HepG2 (cell line): ENCODE measurements around the gene PDZD4. TPM values are rescaled to one million over a fixed set of nuclear protein-coding genes. Genes with fewer than 3 reads are reported as not detected.
A peak's percentile ranks its signal among the peaks of the same experiment; 100 is the strongest.

Source experiments
- ATAC-seq: fragments of 200-7000 bp; cut with Tn5 transposase; 3 replicates; pipeline ENCODE4 v1.9.1; 2020; ENCODE audit warnings: mild to moderate bottlenecking, moderate library complexity
- BruUV-seq: library from RNA; stranded (reverse); fragments of 400-500 nt; replicated peaks from 2 replicates; lab custom pipeline; 2021; lab: Mats Ljungman, UMichigan
- CTCF ChIA-PET: fragments of 300-600 bp; formaldehyde crosslinking; extraction: SDS; loops from one replicate; lab custom pipeline; 2021; ENCODE audit warnings: low total read pairs, inconsistent platforms, low intra/inter-chr PET ratio; lab: Yijun Ruan, JAX
- POLR2A ChIA-PET: fragments of 350-600 bp; sonication (Branson Sonifier 250); formaldehyde crosslinking; loops from one replicate; lab custom pipeline; 2020; ENCODE audit warnings: antibody characterized with exemption, inconsistent platforms; lab: Yijun Ruan, JAX
- DNase-seq: peaks from one replicate; pipeline ENCODE4 v3.0.0-alpha.2; 2015; ENCODE audit warnings: low spot score
- FAIRE-seq: peaks from 3 replicates; lab custom pipeline; 2011; peaks lifted over from hg19 to GRCh38; lab: Jason Lieb, UNC
- H2AFZ ChIP-seq: one replicate; pipeline ENCODE4 v1.6.1; 2011; ENCODE audit warnings: low read length, inconsistent platforms
- H3K27ac ChIP-seq: fragments of 300-600 bp; 3 replicates; pipeline ENCODE4 v1.8.0; 2011; ENCODE audit warnings: mixed run types, mild to moderate bottlenecking, mixed read lengths, low read length, inconsistent platforms; ENCODE audit not compliant: insufficient read depth; ENCODE audit errors: extremely low read length
- H3K27me3 ChIP-seq, 2 experiments: fragments of 200-600 bp in 1 of 2; 2 replicates in 1 of 2; 3 replicates in 1 of 2; pipeline versions ENCODE4 v1.6.0 to v1.8.0; 2011; ENCODE audit warnings: low read length in 2 of 2, mild to moderate bottlenecking in 2 of 2, moderate library complexity in 2 of 2, inconsistent platforms in 1 of 2; ENCODE audit not compliant: insufficient read depth in 2 of 2, control insufficient read depth in 1 of 2
- H3K36me3 ChIP-seq, 2 experiments: fragments of 200-600 bp in 1 of 2; replicated peaks in 1 of 2; 2 replicates in 1 of 2; 3 replicates in 1 of 2; pipeline versions ENCODE4 v1.5.1 to v1.8.0; 2011; ENCODE audit warnings: low read length in 2 of 2, inconsistent platforms in 1 of 2; ENCODE audit not compliant: insufficient read depth in 2 of 2, control insufficient read depth in 1 of 2
- H3K4me1 ChIP-seq: 2 replicates; pipeline ENCODE4 v1.5.1; 2012; ENCODE audit warnings: low read length, inconsistent platforms; ENCODE audit not compliant: insufficient read depth
- H3K4me2 ChIP-seq: 2 replicates; pipeline ENCODE4 v1.6.0; 2011; ENCODE audit warnings: low read depth, low read length, inconsistent platforms
- H3K4me3 ChIP-seq, 3 experiments: fragments of 200-600 bp in 1 of 3; sonication (generic), shearing (Covaris generic) in 1 of 3; replicated peaks in 1 of 3; 2 replicates each; pipeline ENCODE4 v1.5.1; 2011 to 2016; ENCODE audit warnings: low read length in 3 of 3, inconsistent platforms in 2 of 3, low read depth in 2 of 3, mild to moderate bottlenecking in 2 of 3, control low read depth in 1 of 3, mixed read lengths in 1 of 3; ENCODE audit not compliant: insufficient read depth in 1 of 3
- H3K79me2 ChIP-seq: one replicate; pipeline ENCODE4 v1.6.1; 2011; ENCODE audit warnings: low read length, inconsistent platforms; ENCODE audit not compliant: insufficient read depth
- H3K9ac ChIP-seq: 2 replicates; pipeline ENCODE4 v1.6.0; 2011; ENCODE audit warnings: mild to moderate bottlenecking, low read depth, low read length, inconsistent platforms; ENCODE audit not compliant: insufficient read depth
- H3K9me3 ChIP-seq: 2 replicates; pipeline ENCODE4 v1.5.1; 2012; ENCODE audit warnings: mild to moderate bottlenecking, low read length
- H4K20me1 ChIP-seq: 2 replicates; pipeline ENCODE4 v1.6.0; 2011; ENCODE audit warnings: inconsistent platforms, mild to moderate bottlenecking, low read length, moderate library complexity; ENCODE audit not compliant: insufficient read depth
- HNRNPL ChIP-seq: fragments of 200-400 bp; formaldehyde crosslinking; IDR thresholded peaks from 2 replicates; pipeline ENCODE4 v1.6.1; 2017; ENCODE audit warnings: mild to moderate bottlenecking, low read depth, low read length
- RBFOX2 ChIP-seq: fragments of 200-400 bp; formaldehyde crosslinking; IDR thresholded peaks from 2 replicates; pipeline ENCODE4 v1.6.1; 2017; ENCODE audit warnings: low read depth, mild to moderate bottlenecking, low read length
- REPIN1 ChIP-seq: sonication (generic); formaldehyde crosslinking; IDR thresholded peaks from 2 replicates; pipeline ENCODE4 v1.8.0; 2022; ENCODE audit warnings: missing genetic modification reagents, low read depth, mild to moderate bottlenecking, borderline replicate concordance
- ZNF251 ChIP-seq: sonication (generic); formaldehyde crosslinking; IDR thresholded peaks from 2 replicates; pipeline ENCODE4 v1.9.0; 2021; ENCODE audit warnings: mild to moderate bottlenecking, missing genetic modification reagents
- ZNF619 ChIP-seq: sonication (generic); formaldehyde crosslinking; IDR thresholded peaks from 2 replicates; pipeline ENCODE4 v1.4.0; 2020; ENCODE audit warnings: mild to moderate bottlenecking, missing genetic modification reagents
- WGBS: methylation state at CpG from one replicate; pipeline ENCODE4 v1.1.6; 2017; ENCODE audit warnings: low lambda C conversion rate; 5-methylcytosine and 5-hydroxymethylcytosine counted together
- in situ Hi-C: cut with HindIII; loops from 2 replicates; pipeline ENCODE4 v1.10.0; 2017; ENCODE audit warnings: low pct_unique_long_range_greater_than_20kb; ENCODE audit not compliant: extremely low pct_ligation_motif_present
- intact Hi-C: fragments of 100-400 bp; cut with micrococcal nuclease; formaldehyde crosslinking; loops from one replicate; pipeline ENCODE4 v1.10.0; 2022; ENCODE audit not compliant: unreplicated experiment
- polyA plus RNA-seq, 8 experiments: library from polyadenylated mRNA; depleted of rRNA in 3 of 8; stranded (reverse) in 7 of 8; unstranded in 1 of 8; fragments of >200 nt; fragmentation: Illumina TruSeq in 4 of 8; extraction: Trizol in 4 of 8; gene quantifications; 2 replicates each; pipeline versions ENCODE4 v1.2.1 to v1.2.3, GENCODE V29; 2011 to 2016; ENCODE audit warnings: low read depth in 4 of 8, missing spikeins in 1 of 8, mixed read lengths in 1 of 8; ENCODE audit not compliant: insufficient read depth in 1 of 8
- total RNA-seq, 5 experiments: library from RNA; depleted of rRNA; stranded (reverse); fragments of >200 nt; fragmentation: Illumina TruSeq; extraction: Trizol; gene quantifications; 2 replicates each; pipeline ENCODE4 v1.2.3, GENCODE V29; 2016; ENCODE audit warnings: low read depth in 1 of 5

Gene PDZD4
- total and polyA plus RNA-seq, 2 of the 13 experiments (the other 11 are each of a cell fraction or from before 2014, with no cell fraction given) = not detected

DNA sequence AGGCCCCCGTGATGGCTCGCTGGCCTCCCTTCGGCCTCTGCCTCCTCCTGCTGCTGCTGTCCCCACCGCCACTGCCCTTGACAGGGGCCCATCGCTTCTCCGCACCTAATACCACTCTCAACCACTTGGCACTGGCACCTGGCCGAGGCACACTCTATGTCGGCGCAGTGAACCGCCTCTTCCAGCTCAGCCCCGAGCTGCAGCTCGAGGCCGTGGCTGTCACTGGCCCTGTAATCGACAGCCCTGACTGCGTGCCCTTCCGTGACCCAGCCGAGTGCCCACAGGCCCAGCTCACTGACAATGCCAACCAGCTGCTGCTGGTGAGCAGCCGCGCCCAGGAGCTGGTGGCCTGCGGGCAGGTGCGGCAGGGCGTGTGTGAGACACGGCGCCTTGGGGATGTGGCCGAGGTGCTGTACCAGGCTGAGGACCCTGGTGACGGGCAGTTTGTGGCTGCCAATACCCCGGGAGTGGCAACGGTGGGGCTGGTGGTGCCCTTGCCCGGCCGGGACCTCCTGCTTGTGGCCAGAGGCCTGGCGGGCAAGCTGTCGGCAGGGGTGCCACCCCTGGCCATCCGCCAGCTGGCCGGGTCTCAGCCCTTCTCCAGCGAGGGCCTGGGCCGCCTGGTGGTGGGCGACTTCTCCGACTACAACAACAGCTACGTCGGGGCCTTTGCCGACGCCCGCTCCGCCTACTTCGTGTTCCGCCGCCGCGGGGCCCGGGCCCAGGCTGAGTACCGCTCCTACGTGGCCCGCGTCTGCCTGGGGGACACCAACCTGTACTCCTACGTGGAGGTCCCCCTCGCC lies 63.3 kb downstream of the PDZD4 start:
- H3K27ac ChIP-seq = no peak overlapping the region
- no peak overlapping the region for H3K4me2 ChIP-seq
- TSS peak; percentile 35 for BruUV-seq
- TF ChIP-seq ZNF619 (CRISPR knock-in tag) (no peak), RBFOX2 (0 out of 2 replicates have a peak, but pooled peaks have one; percentile 16), REPIN1 (CRISPR knock-in tag) (no peak), HNRNPL (peak; percentile 61; the same call in 1 of the 2 replicates), ZNF251 (no peak)
- in situ Hi-C loops (no loop called here), intact Hi-C loops (loop anchor here (10.0 kb wide), 1 partner anchor 178 kb away; the partner anchor contains the start of gene RENBP)
- no peak overlapping the region; a peak in 1 of 6 replicates for H3K4me3 ChIP-seq
- ChIA-PET POLR2A (interaction anchor here (0.9 to 2.2 kb wide), 6 partner anchors 15 to 161 kb away, joined by 3 to 11 read pairs (median 4); partner anchors contain the start of genes IDH3G, SLC6A8 and SSR4), CTCF (no interaction called here)
- DNase-seq = no peak
- no peak overlapping the region for H2AFZ ChIP-seq
- H3K36me3 ChIP-seq = no peaks in the 10 kb centered on the region
- no peaks in the 10 kb centered on the region for H4K20me1 ChIP-seq
- no peaks in the 10 kb centered on the region for H3K9me3 ChIP-seq
- H3K4me1 ChIP-seq = peaks cover 37% of the 10 kb centered on the region
- H3K27me3 ChIP-seq = no peaks in the 10 kb centered on the region
- no peak overlapping the region for H3K9ac ChIP-seq
- no peak for FAIRE-seq
- no peaks in the 10 kb centered on the region for H3K79me2 ChIP-seq
- 93% methylated on average over 8 of the region's 56 CpGs for WGBS
- no peak for ATAC-seq
